Large intestine (tissue), 3 donors: ENCODE data around the gene HPSE2. TPM values are rescaled to one million over a fixed set of nuclear protein-coding genes. Genes with fewer than 3 reads are reported as not detected.

ENCODE experiments used
- DNase-seq, 2 donors: peaks; one replicate each; pipeline versions ENCODE4 v3.0.0 to v3.0.0-alpha.2; 2013
- H3K27ac ChIP-seq: one replicate; pipeline ENCODE4 v1.5.1; 2013; ENCODE audit warnings: low read length
- H3K27me3 ChIP-seq: 2 replicates; pipeline ENCODE4 v1.6.1; 2013; ENCODE audit warnings: low read length; ENCODE audit not compliant: control insufficient read depth, insufficient read depth
- H3K36me3 ChIP-seq: 2 replicates; pipeline ENCODE4 v1.6.1; 2013; ENCODE audit warnings: low read length; ENCODE audit not compliant: control insufficient read depth, insufficient read depth
- H3K4me1 ChIP-seq: one replicate; pipeline ENCODE4 v1.6.1; 2013; ENCODE audit warnings: low read length; ENCODE audit not compliant: control insufficient read depth, insufficient read depth
- H3K4me3 ChIP-seq: one replicate; pipeline ENCODE4 v1.5.1; 2013; ENCODE audit warnings: low read length
- H3K9me3 ChIP-seq: one replicate; pipeline ENCODE4 v1.6.1; 2013; ENCODE audit warnings: mild to moderate bottlenecking, low read depth, low read length, moderate library complexity; ENCODE audit not compliant: control insufficient read depth
- WGBS: methylation state at CpG from one replicate; pipeline ENCODE4 v1.1.5; 2013; ENCODE audit warnings: low lambda C conversion rate; ENCODE audit not compliant: insufficient coverage; 5-methylcytosine and 5-hydroxymethylcytosine counted together
- polyA plus RNA-seq: library from polyadenylated mRNA; unstranded; fragments of 120-200 nt; gene quantifications from one replicate; pipeline ENCODE4 v1.2.1, GENCODE V29; 2013

The HPSE2 gene
- polyA plus RNA-seq, 1 donor = 6.9 TPM

DNA sequence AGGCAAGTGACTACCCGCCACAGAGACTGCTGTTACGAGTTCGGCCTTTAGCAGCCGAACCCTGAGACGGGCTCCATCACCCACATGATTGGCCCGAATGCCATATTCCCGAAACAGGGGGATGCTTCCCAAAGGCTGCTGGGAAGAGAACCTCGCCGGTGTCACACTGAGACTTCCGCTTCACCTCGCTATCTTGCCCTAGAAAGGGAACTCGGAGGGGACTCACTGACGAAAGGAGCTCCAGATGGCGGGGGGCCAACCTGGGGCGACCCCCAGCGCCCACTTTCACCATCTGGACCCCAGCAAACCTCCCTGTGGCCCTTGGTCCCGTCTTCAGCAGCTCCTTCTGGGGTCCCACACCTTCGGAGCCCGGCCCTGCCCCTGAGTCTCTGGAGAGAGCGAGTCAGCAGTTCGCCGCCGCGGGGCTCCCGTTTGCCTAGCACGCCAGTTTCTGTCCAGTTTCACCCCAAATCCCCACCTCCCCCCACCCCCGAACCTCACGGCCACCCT is 789.4 kb downstream of the HPSE2 start:
- Histone ChIP-seq H3K27me3 (no peaks in the 10 kb centered on the region), H3K4me1 (peaks cover 9% of the 10 kb centered on the region), H3K36me3 (peaks cover 34% of the 10 kb centered on the region), H3K9me3 (no peaks in the 10 kb centered on the region), H3K27ac (peak overlapping the region; percentile 82), H3K4me3 (peak overlapping the region; percentile 98)
- WGBS = no CpG with 5 or more reads among the region's 28 CpGs
- DNase-seq = peak in 1 of 2 donors; percentile 65

DNA sequence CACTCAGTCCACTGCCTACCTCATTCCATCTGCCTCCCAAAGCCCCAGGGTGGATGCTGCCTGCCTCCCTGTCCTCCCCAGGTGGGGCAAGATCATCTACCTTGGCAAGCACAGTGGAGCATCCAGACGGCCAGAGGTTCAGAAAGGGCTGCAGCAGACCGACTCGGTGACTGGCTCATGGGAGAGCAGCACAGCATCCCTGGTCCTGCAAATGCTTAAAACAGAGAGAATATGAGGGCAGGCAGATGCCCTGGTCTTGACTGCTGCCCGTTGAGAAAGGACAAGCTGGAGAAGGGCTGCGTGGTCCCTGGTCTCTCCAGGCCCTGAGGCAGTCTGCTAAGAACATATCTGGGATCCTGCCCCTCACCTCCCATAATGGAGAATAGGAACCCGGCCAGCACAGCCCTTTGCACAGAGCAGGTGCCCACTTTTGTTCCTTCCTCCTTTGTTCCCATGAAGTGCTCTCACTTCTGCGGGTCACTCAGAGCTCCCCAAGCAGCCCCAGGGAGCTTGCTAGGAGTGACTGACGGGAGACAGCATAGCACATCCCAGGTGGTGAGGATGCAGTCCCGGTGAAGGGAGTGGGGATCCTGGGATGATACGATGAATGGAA is 790.3 kb downstream of the HPSE2 start:
- Histone ChIP-seq H3K27ac (no peak overlapping the region), H3K9me3 (no peaks in the 10 kb centered on the region), H3K36me3 (peaks cover 35% of the 10 kb centered on the region), H3K4me3 (peak overlapping the region; percentile 98), H3K4me1 (peaks cover 9% of the 10 kb centered on the region), H3K27me3 (no peaks in the 10 kb centered on the region)
- 90% methylated on average over 2 of the region's 10 CpGs for WGBS
- no peak for DNase-seq

DNA sequence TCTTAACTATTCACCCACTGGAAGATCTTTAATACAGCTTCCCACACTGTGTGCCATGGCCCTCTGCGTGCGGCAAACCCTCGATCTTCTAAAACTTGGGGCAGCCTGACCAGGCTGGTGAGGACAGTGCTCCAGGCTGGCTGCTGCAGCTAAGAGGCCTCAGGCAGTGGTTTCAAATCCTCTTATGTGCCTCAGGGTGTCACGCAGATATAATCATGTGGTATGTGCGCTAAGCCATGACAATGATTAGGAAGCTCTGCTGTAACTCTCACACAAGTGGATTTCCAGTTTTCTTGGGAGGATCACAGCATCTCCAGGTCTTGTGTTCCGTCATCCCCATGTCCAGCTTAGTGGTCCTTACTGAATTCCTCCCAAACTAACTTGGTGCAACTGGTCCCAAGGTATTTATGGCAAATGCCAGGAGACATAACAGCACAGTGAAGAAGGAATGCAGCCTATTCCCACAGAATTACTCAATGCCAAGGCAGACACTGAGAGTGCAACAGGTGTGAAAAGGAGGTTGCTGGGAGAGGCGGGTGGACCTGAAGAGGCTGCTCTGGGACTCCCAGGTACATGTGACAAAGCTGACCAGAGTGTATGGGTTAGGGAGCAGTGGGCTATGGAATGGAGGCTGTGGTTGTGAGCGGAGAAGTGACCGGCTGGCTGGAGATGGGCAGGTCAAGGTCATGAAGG is 791.2 kb downstream of the HPSE2 start:
- Histone ChIP-seq H3K4me1 (peaks cover 9% of the 10 kb centered on the region), H3K36me3 (peaks cover 39% of the 10 kb centered on the region), H3K9me3 (no peaks in the 10 kb centered on the region), H3K27me3 (no peaks in the 10 kb centered on the region), H3K27ac (no peak overlapping the region), H3K4me3 (no peak overlapping the region)
- no peak for DNase-seq
- WGBS = no CpG with 5 or more reads among the region's 9 CpGs

DNA sequence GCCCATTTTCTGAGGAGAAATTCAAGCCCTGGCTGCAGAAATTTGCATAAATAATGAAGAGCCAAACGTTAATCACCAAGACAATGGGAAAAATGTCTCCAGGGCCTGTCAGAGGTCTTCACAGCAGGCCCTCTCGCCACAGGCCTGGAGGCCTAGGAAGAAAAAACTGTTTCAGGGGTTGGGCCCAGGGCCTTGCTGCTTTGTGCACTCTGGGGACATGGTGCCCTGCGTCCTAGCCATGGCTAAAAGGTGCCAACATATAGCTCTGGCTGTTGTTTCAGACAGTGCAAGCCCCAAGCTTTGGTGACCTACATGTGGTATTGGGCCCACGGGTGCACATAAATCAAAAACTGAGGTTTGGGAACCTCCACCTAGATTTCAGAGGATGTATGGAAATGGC is 796.9 kb downstream of the HPSE2 start:
- WGBS = no CpG with 5 or more reads among the region's 4 CpGs
- Histone ChIP-seq H3K4me3 (no peak overlapping the region), H3K36me3 (peaks cover 56% of the 10 kb centered on the region), H3K27me3 (no peaks in the 10 kb centered on the region), H3K27ac (no peak overlapping the region), H3K9me3 (peaks cover 5% of the 10 kb centered on the region), H3K4me1 (no peaks in the 10 kb centered on the region)
- DNase-seq = no peak

DNA sequence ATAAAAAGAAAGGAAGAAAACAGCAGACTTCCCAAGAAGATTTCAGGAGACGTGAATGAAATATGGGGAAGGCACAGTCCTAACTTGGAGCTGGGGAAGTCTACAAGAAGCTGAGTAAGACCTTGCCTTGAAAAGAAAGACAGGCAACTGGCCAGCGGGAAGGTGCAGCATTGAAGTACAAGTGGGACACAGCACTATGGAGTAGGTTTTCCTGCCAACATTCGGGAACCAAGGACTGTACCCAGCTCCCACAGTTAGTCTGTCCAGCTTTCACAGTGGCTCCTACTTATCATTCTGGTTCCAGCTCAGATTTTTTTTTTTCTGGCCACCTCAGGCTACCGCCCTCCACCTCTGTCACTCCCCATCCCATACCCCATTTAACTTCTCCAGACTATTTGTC is 798.9 kb downstream of the HPSE2 start:
- Histone ChIP-seq H3K9me3 (peaks cover 6% of the 10 kb centered on the region), H3K4me3 (no peak overlapping the region), H3K27ac (no peak overlapping the region), H3K4me1 (no peaks in the 10 kb centered on the region), H3K27me3 (no peaks in the 10 kb centered on the region), H3K36me3 (peaks cover 55% of the 10 kb centered on the region)
- WGBS = 100% methylated on average over 1 of the region's 4 CpGs
- no peak for DNase-seq

DNA sequence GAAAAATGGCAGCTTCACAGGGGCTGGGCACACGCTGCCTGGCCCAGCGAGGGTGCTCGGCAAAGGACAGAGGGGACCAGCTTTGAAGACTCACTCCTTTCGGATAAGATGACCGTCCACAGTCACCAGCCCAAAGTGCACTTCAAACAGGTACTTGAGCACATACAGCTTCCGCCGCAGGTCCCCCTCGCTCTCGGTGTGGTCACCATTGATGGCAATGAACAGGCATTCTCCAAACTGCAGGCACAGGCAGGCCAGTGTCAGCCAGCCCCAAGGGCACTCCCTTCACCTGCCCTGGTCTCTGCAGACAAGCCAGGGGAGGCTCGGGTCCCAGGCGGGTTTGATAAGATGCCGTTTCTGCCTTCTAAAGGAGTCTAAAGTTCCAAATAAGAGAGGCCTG is 800.5 kb downstream of the HPSE2 start:
- no CpG with 5 or more reads among the region's 12 CpGs for WGBS
- Histone ChIP-seq H3K4me3 (no peak overlapping the region), H3K27ac (no peak overlapping the region), H3K4me1 (no peaks in the 10 kb centered on the region), H3K9me3 (peaks cover 6% of the 10 kb centered on the region), H3K27me3 (no peaks in the 10 kb centered on the region), H3K36me3 (peaks cover 68% of the 10 kb centered on the region)
- no peak for DNase-seq

DNA sequence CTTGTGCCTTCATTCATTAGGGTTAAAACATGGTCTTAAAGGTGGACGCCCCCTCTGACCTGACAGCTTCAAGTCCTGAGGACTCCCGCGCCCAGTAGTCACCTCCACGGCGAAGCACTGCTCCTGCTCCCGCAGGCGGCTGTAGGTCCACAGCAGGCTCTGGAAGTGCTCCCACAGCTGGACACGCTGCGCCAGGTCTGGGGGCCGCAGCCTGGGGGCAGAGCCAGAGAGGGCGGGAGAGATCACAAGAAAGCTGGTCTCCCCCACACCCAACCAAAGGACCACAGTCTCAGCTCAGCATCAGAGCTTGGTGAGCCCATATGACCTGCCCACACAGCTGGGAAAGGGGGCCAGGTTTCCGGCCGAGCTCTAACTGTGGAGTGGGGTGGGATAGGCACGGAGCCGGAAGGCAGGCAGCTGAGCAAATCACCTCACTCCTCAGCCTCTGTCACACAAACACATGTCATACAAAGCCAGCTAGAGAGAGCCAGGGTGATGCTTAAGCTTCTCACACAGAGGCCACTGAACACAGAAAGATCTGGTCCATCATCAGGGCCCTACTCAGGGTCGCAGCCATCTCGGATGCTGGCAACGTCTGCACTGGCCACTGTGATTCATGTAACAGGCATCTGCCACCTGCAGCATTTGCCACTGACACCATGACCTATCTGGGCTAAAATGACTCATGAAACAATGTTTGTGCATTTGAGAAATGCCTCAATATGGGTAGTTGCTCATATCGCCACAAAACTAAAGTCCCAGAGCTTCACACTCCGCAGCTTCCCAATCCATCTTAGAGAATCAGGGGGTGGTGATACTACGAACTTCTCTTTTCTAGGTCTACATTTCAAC is 801.5 kb downstream of the HPSE2 start:
- no peak overlapping the region for H3K4me3 ChIP-seq
- no peaks in the 10 kb centered on the region for H3K4me1 ChIP-seq
- no peak for DNase-seq
- no peak overlapping the region for H3K27ac ChIP-seq
- H3K27me3 ChIP-seq = no peaks in the 10 kb centered on the region
- WGBS = no CpG with 5 or more reads among the region's 21 CpGs
- peaks cover 71% of the 10 kb centered on the region for H3K36me3 ChIP-seq
- H3K9me3 ChIP-seq = peaks cover 6% of the 10 kb centered on the region

DNA sequence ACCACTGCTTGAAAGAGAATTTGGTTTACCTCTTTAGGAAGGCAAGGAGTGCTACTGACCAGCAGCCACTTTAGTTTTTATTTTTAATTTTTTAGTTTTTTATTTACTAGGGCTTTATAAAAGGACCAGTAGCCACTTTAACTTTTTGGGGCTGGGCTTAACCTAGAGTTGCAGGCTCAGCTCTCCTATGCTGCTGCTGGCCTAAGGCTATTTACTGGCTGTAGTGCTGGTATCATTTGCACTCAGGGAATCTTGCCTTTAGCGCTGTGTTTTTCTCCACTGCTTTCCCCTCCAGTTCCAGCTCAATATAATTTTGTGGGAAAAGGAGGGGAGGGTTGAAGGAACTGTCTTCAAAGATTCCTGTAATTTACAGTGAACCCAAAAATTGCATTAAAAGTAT is 802.3 kb downstream of the HPSE2 start:
- Histone ChIP-seq H3K4me3 (no peak overlapping the region), H3K27ac (no peak overlapping the region), H3K27me3 (no peaks in the 10 kb centered on the region), H3K36me3 (peaks cover 73% of the 10 kb centered on the region), H3K4me1 (no peaks in the 10 kb centered on the region), H3K9me3 (peaks cover 6% of the 10 kb centered on the region)
- DNase-seq = no peak
- WGBS = no CpG with 5 or more reads among the region's 1 CpG

DNA sequence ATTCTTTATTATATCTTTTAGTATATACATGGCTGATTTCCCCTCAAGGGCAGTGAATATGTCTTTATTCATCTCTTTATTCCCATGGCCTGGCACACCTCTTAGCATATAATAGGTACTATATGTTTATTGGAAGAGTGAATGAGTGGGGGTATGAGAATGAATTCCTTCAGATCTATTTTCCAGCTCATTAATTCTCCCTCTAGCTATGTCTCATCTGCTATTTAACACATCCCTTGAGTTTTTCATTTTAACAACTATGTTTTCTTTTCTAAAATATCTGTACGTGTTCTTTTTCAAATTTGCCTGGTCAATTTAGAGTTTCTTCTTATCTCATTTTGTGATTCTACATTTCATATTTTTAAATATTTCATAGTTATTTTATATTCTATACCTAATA is 803.3 kb downstream of the HPSE2 start:
- Histone ChIP-seq H3K27ac (no peak overlapping the region), H3K4me3 (no peak overlapping the region), H3K9me3 (peaks cover 6% of the 10 kb centered on the region), H3K4me1 (no peaks in the 10 kb centered on the region), H3K36me3 (peaks cover 82% of the 10 kb centered on the region), H3K27me3 (no peaks in the 10 kb centered on the region)
- WGBS = 100% methylated on average over 1 of the region's 1 CpG
- DNase-seq = no peak

DNA sequence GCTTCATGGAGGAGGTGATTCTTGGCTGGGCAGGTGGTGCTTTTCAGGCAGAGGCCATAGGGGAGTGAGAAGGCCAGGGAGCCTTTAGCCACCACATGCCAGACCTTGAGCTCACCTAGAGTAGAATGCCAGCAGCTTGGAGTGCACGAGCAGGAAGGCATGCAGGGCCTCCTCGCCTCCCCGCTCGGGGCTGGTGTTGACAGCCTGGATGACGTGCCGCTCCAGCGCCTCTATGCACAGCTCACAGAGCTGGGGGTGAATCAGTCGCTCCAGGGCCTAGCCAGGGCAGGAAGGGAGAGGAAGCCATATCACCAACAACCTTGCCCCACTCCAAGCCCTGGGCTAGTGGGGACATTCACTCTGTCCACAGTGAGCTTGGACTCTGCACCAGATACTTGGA is 804.6 kb downstream of the HPSE2 start:
- WGBS = no CpG with 5 or more reads among the region's 8 CpGs
- Histone ChIP-seq H3K36me3 (peaks cover 86% of the 10 kb centered on the region), H3K4me1 (no peaks in the 10 kb centered on the region)

More for the DNA sequence above, 804.6 kb downstream of the HPSE2 start:
- no peak for DNase-seq
- peaks cover 6% of the 10 kb centered on the region for H3K9me3 ChIP-seq
- H3K27me3 ChIP-seq = no peaks in the 10 kb centered on the region
- H3K4me3 ChIP-seq = no peak overlapping the region
- H3K27ac ChIP-seq = no peak overlapping the region
